HEK293 (cell line): ENCODE data around the gene AGMO.

Experiments used
- CTCF ChIA-PET: fragments of 350-600 bp; formaldehyde crosslinking; extraction: SDS; loops from one replicate; lab custom pipeline; 2021; ENCODE audit warnings: antibody characterized with exemption; lab: Yijun Ruan, JAX
- POLR2A ChIA-PET: fragments of 300-600 bp; formaldehyde crosslinking; extraction: SDS; loops from one replicate; lab custom pipeline; 2020; ENCODE audit warnings: antibody characterized with exemption, inconsistent platforms; lab: Yijun Ruan, JAX
- H3K27ac ChIP-seq: fragments of 200-500 bp; sonication (Bioruptor generic); 2 replicates; pipeline ENCODE4 v1.5.1; 2014; ENCODE audit warnings: low read depth, low read length, control low read depth, inconsistent platforms; ENCODE audit errors: extremely low read depth
- H3K36me3 ChIP-seq, 2 experiments: fragments of 200-500 bp in 1 of 2; sonication (Bioruptor generic) in 1 of 2; 1 replicate in 1 of 2; 2 replicates in 1 of 2; pipeline ENCODE4 v1.5.1; 2014 to 2017; ENCODE audit warnings: inconsistent platforms in 2 of 2, low read length in 2 of 2; ENCODE audit not compliant: control insufficient read depth in 2 of 2, insufficient read depth in 1 of 2
- H3K4me1 ChIP-seq: fragments of 200-500 bp; sonication (Bioruptor generic); 2 replicates; pipeline ENCODE4 v1.5.1; 2014; ENCODE audit warnings: mild to moderate bottlenecking, low read length, inconsistent platforms; ENCODE audit not compliant: control insufficient read depth, insufficient read depth
- H3K4me3 ChIP-seq: 2 replicates; pipeline ENCODE4 v1.5.1; 2011; ENCODE audit warnings: low read depth, mild to moderate bottlenecking, control low read depth, low read length, moderate library complexity
- H3K9me3 ChIP-seq: fragments of 200-500 bp; sonication (Bioruptor generic); 2 replicates; pipeline ENCODE4 v1.5.1; 2014; ENCODE audit warnings: low read depth, low read length, inconsistent platforms; ENCODE audit not compliant: control insufficient read depth, insufficient read depth
- BCL11B ChIP-seq: fragments of 450-650 bp; formaldehyde crosslinking; IDR thresholded peaks from 2 replicates; pipeline ENCODE4 v1.5.1; 2016; ENCODE audit warnings: low read depth, missing biosample characterization, missing genetic modification characterization
- IKZF3 ChIP-seq: fragments of 450-650 bp; IDR thresholded peaks from 2 replicates; pipeline ENCODE4 v1.5.0; 2018; ENCODE audit warnings: missing biosample characterization, mild to moderate bottlenecking, missing genetic modification characterization, moderate library complexity
- INSM2 ChIP-seq: fragments of 450-650 bp; formaldehyde crosslinking; IDR thresholded peaks from 2 replicates; pipeline ENCODE4 v1.5.1; 2016; ENCODE audit warnings: missing biosample characterization, missing genetic modification characterization
- KLF17 ChIP-seq: fragments of 450-650 bp; formaldehyde crosslinking; IDR thresholded peaks from 2 replicates; pipeline ENCODE4 v1.5.1; 2016; ENCODE audit warnings: missing biosample characterization, missing genetic modification characterization
- MYNN ChIP-seq: fragments of 450-650 bp; formaldehyde crosslinking; IDR thresholded peaks from 2 replicates; pipeline ENCODE4 v1.5.1; 2016; ENCODE audit warnings: missing biosample characterization, missing genetic modification characterization, borderline replicate concordance
- PRDM2 ChIP-seq: fragments of 450-650 bp; formaldehyde crosslinking; IDR thresholded peaks from 2 replicates; pipeline ENCODE4 v1.5.1; 2016; ENCODE audit warnings: missing biosample characterization, missing genetic modification characterization, borderline replicate concordance
- SCRT1 ChIP-seq: fragments of 450-650 bp; formaldehyde crosslinking; IDR thresholded peaks from 2 replicates; pipeline ENCODE4 v1.5.1; 2016; ENCODE audit warnings: missing biosample characterization, missing genetic modification characterization, borderline replicate concordance
- ZNF169 ChIP-seq: fragments of 450-650 bp; formaldehyde crosslinking; IDR thresholded peaks from 2 replicates; pipeline ENCODE4 v1.5.1; 2016; ENCODE audit warnings: missing biosample characterization, missing genetic modification characterization
- ZNF184 ChIP-seq: fragments of 450-650 bp; IDR thresholded peaks from 2 replicates; pipeline ENCODE4 v1.5.1; 2018; ENCODE audit warnings: missing biosample characterization, mild to moderate bottlenecking, missing genetic modification characterization
- ZNF2 ChIP-seq: fragments of 450-650 bp; formaldehyde crosslinking; IDR thresholded peaks from 2 replicates; pipeline ENCODE4 v1.5.1; 2016; ENCODE audit warnings: missing biosample characterization, missing genetic modification characterization
- ZNF202 ChIP-seq: fragments of 450-650 bp; formaldehyde crosslinking; IDR thresholded peaks from 2 replicates; pipeline ENCODE4 v1.5.1; 2016; ENCODE audit warnings: missing biosample characterization, missing genetic modification characterization, borderline replicate concordance
- ZNF211 ChIP-seq: fragments of 450-650 bp; formaldehyde crosslinking; IDR thresholded peaks from 2 replicates; pipeline ENCODE4 v1.5.1; 2016; ENCODE audit warnings: low read depth, missing biosample characterization, missing genetic modification characterization
- ZNF391 ChIP-seq: fragments of 450-650 bp; formaldehyde crosslinking; IDR thresholded peaks from 2 replicates; pipeline ENCODE4 v1.5.1; 2016; ENCODE audit warnings: low read depth, missing biosample characterization, missing genetic modification characterization, borderline replicate concordance
- ZNF514 ChIP-seq: fragments of 450-650 bp; formaldehyde crosslinking; IDR thresholded peaks from 2 replicates; pipeline ENCODE4 v1.5.1; 2016; ENCODE audit warnings: missing biosample characterization, missing genetic modification characterization
- ZNF555 ChIP-seq: fragments of 450-650 bp; formaldehyde crosslinking; conservative IDR thresholded peaks from 2 replicates; pipeline ENCODE4 v1.5.1; 2017; ENCODE audit warnings: missing biosample characterization, mild to moderate bottlenecking, missing genetic modification characterization, inconsistent platforms
- ZNF560 ChIP-seq: fragments of 450-650 bp; formaldehyde crosslinking; IDR thresholded peaks from 2 replicates; pipeline ENCODE4 v1.5.1; 2017; ENCODE audit warnings: missing biosample characterization, missing genetic modification characterization, borderline replicate concordance
- ZNF768 ChIP-seq: fragments of 450-650 bp; formaldehyde crosslinking; IDR thresholded peaks from 2 replicates; pipeline ENCODE4 v1.5.1; 2018; ENCODE audit warnings: missing biosample characterization, mild to moderate bottlenecking, missing genetic modification characterization
- ZNF843 ChIP-seq: fragments of 450-650 bp; formaldehyde crosslinking; IDR thresholded peaks from 2 replicates; pipeline ENCODE4 v1.5.1; 2016; ENCODE audit warnings: missing biosample characterization, missing genetic modification characterization
- ZSCAN23 ChIP-seq: fragments of 450-650 bp; formaldehyde crosslinking; IDR thresholded peaks from 2 replicates; pipeline ENCODE4 v1.5.1; 2016; ENCODE audit warnings: missing biosample characterization, missing genetic modification characterization
- TF ChIP-seq, protein P1 (sequence below): fragments of 450-650 bp; formaldehyde crosslinking; IDR thresholded peaks from 2 replicates; pipeline ENCODE4 v1.5.1; 2016; ENCODE audit warnings: missing biosample characterization, missing genetic modification characterization
- TF ChIP-seq, protein P2 (sequence below): fragments of 450-650 bp; IDR thresholded peaks from 2 replicates; pipeline ENCODE4 v1.5.1; 2018; ENCODE audit warnings: missing biosample characterization, missing genetic modification characterization

The AGMO gene

DNA sequence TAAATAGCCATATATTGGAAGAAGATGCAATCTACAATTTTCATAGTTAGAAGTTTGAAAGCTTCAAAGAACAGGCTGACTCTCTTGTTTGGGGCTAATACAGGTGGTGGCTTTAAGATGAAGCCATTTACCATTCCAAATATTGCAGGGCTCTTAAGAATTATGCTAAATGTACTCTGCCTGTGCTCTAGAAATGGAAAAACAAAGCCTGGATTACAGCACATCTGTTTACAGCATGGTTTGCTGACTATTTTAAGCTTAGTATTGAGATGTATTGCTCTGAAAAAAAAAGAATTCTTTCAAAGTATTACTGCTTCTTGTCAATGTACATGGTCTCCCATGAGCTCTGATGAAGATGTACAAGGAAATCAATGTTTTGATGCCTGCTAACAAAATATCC lies 34.2 kb downstream of the AGMO start (continued):
- no peak for TF ChIP-seq ZNF169
- no peak for TF ChIP-seq SCRT1 (tag by site-specific recombination)
- TF ChIP-seq ZNF514: no peak
- TF ChIP-seq, protein P1, sequence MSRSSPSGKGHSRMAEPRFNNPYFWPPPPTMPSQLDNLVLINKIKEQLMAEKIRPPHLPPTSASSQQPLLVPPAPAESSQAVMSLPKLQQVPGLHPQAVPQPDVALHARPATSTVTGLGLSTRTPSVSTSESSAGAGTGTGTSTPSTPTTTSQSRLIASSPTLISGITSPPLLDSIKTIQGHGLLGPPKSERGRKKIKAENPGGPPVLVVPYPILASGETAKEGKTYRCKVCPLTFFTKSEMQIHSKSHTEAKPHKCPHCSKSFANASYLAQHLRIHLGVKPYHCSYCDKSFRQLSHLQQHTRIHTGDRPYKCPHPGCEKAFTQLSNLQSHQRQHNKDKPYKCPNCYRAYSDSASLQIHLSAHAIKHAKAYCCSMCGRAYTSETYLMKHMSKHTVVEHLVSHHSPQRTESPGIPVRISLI: no peak

DNA sequence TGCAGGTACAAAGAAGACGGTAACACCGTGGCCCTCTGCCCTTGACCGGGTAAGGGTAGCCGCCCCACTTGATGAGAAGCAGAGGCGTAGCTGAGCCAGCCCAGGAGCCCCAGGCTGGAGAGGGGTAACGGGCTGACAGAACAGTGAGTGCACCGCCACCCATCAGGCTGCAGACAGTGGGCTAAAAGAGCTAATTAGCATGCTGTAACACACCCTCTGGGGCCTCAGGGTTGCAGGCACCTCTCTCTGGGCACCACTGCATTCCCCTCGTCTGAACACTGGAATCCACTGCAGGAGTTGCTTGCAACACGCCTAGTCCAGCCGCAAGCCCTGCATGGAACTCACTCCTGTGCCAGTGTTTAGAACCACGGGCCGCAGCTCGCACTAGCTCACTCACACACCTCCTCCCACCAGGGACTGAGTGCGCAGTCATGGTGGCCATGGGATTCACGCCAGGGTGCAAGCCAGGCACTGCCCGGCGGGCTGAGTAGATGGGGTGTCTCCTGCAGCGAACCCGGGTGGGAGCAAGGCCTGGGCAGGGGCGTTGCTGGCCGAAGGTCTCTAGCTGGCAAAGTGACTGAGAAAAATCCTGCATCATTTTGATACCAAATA lies 36.1 kb downstream of the AGMO start:
- ChIA-PET POLR2A (no interaction called here), CTCF (interaction anchor here (0.6 kb wide), 1 partner anchor 432 kb away, joined by 3 read pairs; no protein-coding TSS in a partner anchor)
- no peaks in the 10 kb centered on the region for H3K36me3 ChIP-seq
- no peaks in the 10 kb centered on the region for H3K9me3 ChIP-seq
- TF ChIP-seq ZNF184 (tag by site-specific recombination) (no peak), MYNN (no peak), ZSCAN23 (tag by site-specific recombination) (no peak), ZNF202 (tag by site-specific recombination) (no peak), ZNF211 (tag by site-specific recombination) (no peak), KLF17 (no peak), BCL11B (tag by site-specific recombination) (no peak), ZNF2 (no peak), ZNF768 (no peak), IKZF3 (tag by site-specific recombination) (no peak), ZNF555 (tag by site-specific recombination) (no peak), INSM2 (tag by site-specific recombination) (no peak)
- TF ChIP-seq, protein P2, sequence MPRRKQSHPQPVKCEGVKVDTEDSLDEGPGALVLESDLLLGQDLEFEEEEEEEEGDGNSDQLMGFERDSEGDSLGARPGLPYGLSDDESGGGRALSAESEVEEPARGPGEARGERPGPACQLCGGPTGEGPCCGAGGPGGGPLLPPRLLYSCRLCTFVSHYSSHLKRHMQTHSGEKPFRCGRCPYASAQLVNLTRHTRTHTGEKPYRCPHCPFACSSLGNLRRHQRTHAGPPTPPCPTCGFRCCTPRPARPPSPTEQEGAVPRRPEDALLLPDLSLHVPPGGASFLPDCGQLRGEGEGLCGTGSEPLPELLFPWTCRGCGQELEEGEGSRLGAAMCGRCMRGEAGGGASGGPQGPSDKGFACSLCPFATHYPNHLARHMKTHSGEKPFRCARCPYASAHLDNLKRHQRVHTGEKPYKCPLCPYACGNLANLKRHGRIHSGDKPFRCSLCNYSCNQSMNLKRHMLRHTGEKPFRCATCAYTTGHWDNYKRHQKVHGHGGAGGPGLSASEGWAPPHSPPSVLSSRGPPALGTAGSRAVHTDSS (tag by site-specific recombination): no peak
- TF ChIP-seq, all 188 proteins: peak for 0
- H3K4me3 ChIP-seq: no peak overlapping the region
- H3K4me1 ChIP-seq: no peaks in the 10 kb centered on the region
- no peak overlapping the region for H3K27ac ChIP-seq

DNA sequence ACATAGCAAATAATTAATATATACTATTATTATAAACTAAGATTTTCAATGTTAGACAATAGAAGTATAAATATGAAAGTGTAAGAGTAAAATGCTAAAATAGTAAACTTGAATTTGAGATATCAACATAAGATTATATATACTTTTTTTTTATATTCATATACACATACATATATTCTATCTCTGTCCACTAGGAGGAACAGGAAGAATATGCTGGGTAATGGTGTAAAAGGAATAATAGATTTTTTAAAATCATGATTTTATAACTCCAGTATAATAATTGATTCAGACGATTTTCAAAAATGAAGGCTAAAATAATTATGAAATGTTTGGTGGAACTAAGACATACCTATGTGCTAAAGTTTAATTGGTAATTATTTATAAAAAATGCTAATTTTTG lies 37.7 kb downstream of the AGMO start:
- Histone ChIP-seq H3K4me1 (no peaks in the 10 kb centered on the region), H3K4me3 (no peak overlapping the region), H3K36me3 (no peaks in the 10 kb centered on the region)
- CTCF ChIA-PET: no interaction called here
- TF ChIP-seq PRDM2 (tag by site-specific recombination) (no peak), ZNF843 (no peak), ZNF391 (tag by site-specific recombination) (no peak), ZNF560 (tag by site-specific recombination) (no peak)
- TF ChIP-seq, all 188 proteins: peak for 0
- no peaks in the 10 kb centered on the region for H3K9me3 ChIP-seq
- POLR2A ChIA-PET: no interaction called here
- H3K27ac ChIP-seq: no peak overlapping the region
